MCF 10A (cell line): ENCODE results near the gene OTUB2. TPM values are rescaled to one million over a fixed set of nuclear protein-coding genes. Genes with fewer than 3 reads are reported as not detected.

Experiments used
- BruUV-seq: library from RNA; stranded (reverse); fragments of 400-500 nt; replicated peaks from 2 replicates; lab custom pipeline; 2021; lab: Mats Ljungman, UMichigan
- CTCF ChIA-PET: fragments of 300-600 bp; sonication (Branson Sonifier 250); formaldehyde crosslinking; extraction: SDS; loops from one replicate; lab custom pipeline; 2021; ENCODE audit warnings: antibody characterized with exemption, inconsistent platforms; lab: Yijun Ruan, JAX
- POLR2A ChIA-PET: fragments of 300-600, 350-650 bp; sonication (Branson Sonifier 250); formaldehyde crosslinking; extraction: SDS; loops from one replicate; lab custom pipeline; 2020; ENCODE audit warnings: antibody characterized with exemption, inconsistent platforms; lab: Yijun Ruan, JAX
- DNase-seq: peaks from one replicate; pipeline ENCODE4 v3.0.0-alpha.2; 2018; ENCODE audit not compliant: unreplicated experiment
- H3K27ac Mint-ChIP-seq: one replicate; pipeline ENCODE4 v1.8.0; 2022; ENCODE audit warnings: mild to moderate bottlenecking, low read depth, mixed read lengths; ENCODE audit not compliant: unreplicated experiment
- H3K27me3 Mint-ChIP-seq: one replicate; pipeline ENCODE4 v1.8.0; 2022; ENCODE audit warnings: mixed read lengths; ENCODE audit not compliant: insufficient read depth, unreplicated experiment
- H3K36me3 Mint-ChIP-seq: one replicate; pipeline ENCODE4 v1.8.0; 2022; ENCODE audit warnings: mild to moderate bottlenecking, moderate library complexity, mixed read lengths; ENCODE audit not compliant: insufficient read depth, unreplicated experiment
- H3K4me1 Mint-ChIP-seq: one replicate; pipeline ENCODE4 v1.8.0; 2022; ENCODE audit warnings: mixed read lengths; ENCODE audit not compliant: insufficient read depth, unreplicated experiment
- H3K4me3 Mint-ChIP-seq: one replicate; pipeline ENCODE4 v1.8.0; 2022; ENCODE audit warnings: mild to moderate bottlenecking, moderate library complexity, mixed read lengths; ENCODE audit not compliant: unreplicated experiment
- H3K9me3 Mint-ChIP-seq: one replicate; pipeline ENCODE4 v1.8.0; 2022; ENCODE audit warnings: mixed read lengths; ENCODE audit not compliant: unreplicated experiment
- CTCF ChIP-seq: fragments of 200-600 bp; IDR thresholded peaks from one replicate; pipeline ENCODE4 v1.8.0; 2022; ENCODE audit warnings: antibody characterized with exemption, mild to moderate bottlenecking; ENCODE audit not compliant: unreplicated experiment
- intact Hi-C: fragments of 100-400 bp; cut with micrococcal nuclease; formaldehyde crosslinking; loops from 2 replicates; pipeline ENCODE4 v1.14.1; 2022
- total RNA-seq: library from RNA; stranded (reverse); gene quantifications from 2 replicates; pipeline ENCODE4 v1.2.3, GENCODE V29; 2022

The OTUB2 gene
- total RNA-seq, 1 experiment from 2014 or later: 1.2 TPM

DNA sequence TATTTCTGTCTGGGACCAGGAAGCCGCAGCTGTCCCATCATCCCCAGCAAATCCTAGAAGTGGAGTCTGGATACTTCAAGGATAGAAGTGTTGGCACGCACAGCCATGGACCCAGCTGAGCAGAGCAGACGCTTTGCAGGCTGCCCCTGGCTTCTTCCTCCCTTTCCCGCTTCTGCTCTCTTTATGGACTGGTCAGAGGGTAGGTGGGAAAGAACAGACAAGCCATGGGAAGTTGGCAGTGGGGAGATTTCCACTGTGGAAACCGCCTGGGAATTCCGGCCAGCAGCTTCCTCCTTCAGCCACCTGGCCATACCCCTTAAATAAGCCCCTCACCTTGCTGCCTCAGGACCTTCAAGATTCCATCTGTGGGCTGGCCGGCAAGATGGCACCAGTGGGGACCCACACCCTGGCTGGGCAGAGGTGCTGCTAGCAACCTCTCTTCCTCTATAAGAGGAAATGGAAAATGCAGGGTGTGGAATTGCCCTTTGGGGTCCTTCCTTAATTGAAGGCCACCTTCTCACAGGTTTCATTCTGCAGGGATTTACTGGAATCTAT lies 20.6 kb downstream of the OTUB2 start:
- Mint-ChIP-seq H3K4me1 (no peaks in the 10 kb centered on the region), H3K4me3 (no peak overlapping the region), H3K27me3 (no peaks in the 10 kb centered on the region), H3K9me3 (no peaks in the 10 kb centered on the region), H3K36me3 (peaks cover 75% of the 10 kb centered on the region), H3K27ac (no peak overlapping the region)
- no TSS peak for BruUV-seq
- no peak for DNase-seq
- TF ChIP-seq CTCF: no peak
- intact Hi-C loops: no loop called here
- ChIA-PET POLR2A (no interaction called here), CTCF (interaction anchor here (0.5 to 1.8 kb wide), 4 partner anchors 10 to 1292 kb away, joined by 3 to 8 read pairs (median 5); no protein-coding TSS in a partner anchor)

DNA sequence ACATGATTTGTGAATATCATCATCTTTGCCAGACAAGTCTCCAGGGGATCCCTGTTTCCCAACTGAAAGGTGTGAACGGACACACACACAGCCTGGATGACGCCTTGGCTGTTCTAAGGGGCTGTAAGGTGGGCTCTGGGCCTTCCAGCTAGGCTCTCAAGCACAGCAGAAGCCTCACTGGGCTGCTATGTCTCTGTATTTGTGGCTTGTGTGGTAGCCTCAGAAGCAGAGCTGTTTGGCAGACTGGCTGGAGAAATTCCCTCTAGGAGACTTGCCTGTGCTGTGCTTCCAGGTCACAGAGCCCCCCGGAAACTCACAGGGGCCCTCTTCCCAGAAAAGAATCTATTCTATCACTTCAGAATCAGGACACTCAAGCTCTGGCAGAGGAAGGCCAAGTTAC lies 21.4 kb downstream of the OTUB2 start:
- Mint-ChIP-seq H3K27me3 (no peaks in the 10 kb centered on the region), H3K4me3 (no peak overlapping the region), H3K36me3 (peaks cover 79% of the 10 kb centered on the region), H3K4me1 (no peaks in the 10 kb centered on the region), H3K9me3 (no peaks in the 10 kb centered on the region), H3K27ac (no peak overlapping the region)
- POLR2A ChIA-PET: interaction anchor here (1.6 to 2.5 kb wide), 2 partner anchors 10 to 34 kb away, joined by 5 to 7 read pairs; partner anchors contain the start of genes DDX24 and IFI27L1
- intact Hi-C loops: no loop called here
- DNase-seq: no peak
- CTCF ChIA-PET: interaction anchor here (0.5 to 3.5 kb wide), 3 partner anchors 9 to 1293 kb away, joined by 3 to 27 read pairs (median 5); no protein-coding TSS in a partner anchor
- BruUV-seq: no TSS peak
- no peak for TF ChIP-seq CTCF

GRCh38 chr14:94048691-94049624 lies 22.8 kb downstream of the OTUB2 start:
- Mint-ChIP-seq H3K9me3 (no peaks in the 10 kb centered on the region), H3K27ac (no peak overlapping the region), H3K36me3 (peaks cover 79% of the 10 kb centered on the region), H3K27me3 (no peaks in the 10 kb centered on the region), H3K4me1 (no peaks in the 10 kb centered on the region), H3K4me3 (no peak overlapping the region)
- CTCF ChIA-PET: interaction anchor here (0.6 to 3.5 kb wide), 5 partner anchors 9 to 470 kb away, joined by 3 to 27 read pairs (median 5); no protein-coding TSS in a partner anchor
- TF ChIP-seq CTCF: no peak
- POLR2A ChIA-PET: interaction anchor here (0.7 to 2.5 kb wide), 4 partner anchors 9 to 131 kb away, joined by 3 to 7 read pairs (median 4); partner anchors contain the start of genes DDX24 and IFI27L1
- no TSS peak for BruUV-seq
- no peak for DNase-seq
- intact Hi-C loops: no loop called here

DNA sequence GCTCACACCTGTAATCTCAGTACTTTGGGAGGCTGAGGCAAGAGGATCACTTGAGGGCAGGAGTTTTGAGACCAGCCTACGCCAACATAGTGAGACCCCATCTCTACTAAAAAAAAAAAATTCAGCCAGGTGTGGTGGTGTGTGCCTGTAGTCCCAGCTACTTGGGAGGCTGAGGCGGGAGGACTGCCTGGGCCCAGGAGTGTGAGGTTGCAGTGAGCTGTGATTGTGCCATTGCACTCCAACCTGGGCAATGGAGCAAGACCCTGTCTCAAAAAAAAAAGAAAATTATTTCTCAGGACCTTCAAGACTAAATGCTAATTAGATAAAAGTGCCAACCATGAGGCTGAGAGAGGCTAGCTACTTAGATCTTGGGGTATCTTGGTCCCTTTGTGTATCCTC lies 23.5 kb downstream of the OTUB2 start:
- Mint-ChIP-seq H3K9me3 (no peaks in the 10 kb centered on the region), H3K4me1 (no peaks in the 10 kb centered on the region), H3K4me3 (no peak overlapping the region), H3K27ac (no peak overlapping the region), H3K36me3 (peaks cover 81% of the 10 kb centered on the region), H3K27me3 (no peaks in the 10 kb centered on the region)
- ChIA-PET POLR2A (interaction anchor here (0.7 to 2.5 kb wide), 3 partner anchors 30 to 131 kb away, joined by 3 to 7 read pairs (median 3); partner anchors contain the start of genes DDX24 and IFI27L1), CTCF (interaction anchor here (0.6 to 3.5 kb wide), 5 partner anchors 9 to 469 kb away, joined by 3 to 27 read pairs (median 5); no protein-coding TSS in a partner anchor)
- DNase-seq: no peak
- BruUV-seq: no TSS peak
- intact Hi-C loops: loop anchor here (5.0 kb wide), 1 partner anchor 88 kb away; no protein-coding TSS in a partner anchor
- no peak for TF ChIP-seq CTCF
